Activated CD4-positive, alpha-beta memory T cell treated with anti-CD3 and anti-CD28 coated beads for 36 hours (primary cell): ENCODE data around the gene CDSN. TPM values are rescaled to one million over a fixed set of nuclear protein-coding genes. Genes with fewer than 3 reads are reported as not detected.
A peak's percentile ranks its signal among the peaks of the same experiment; 100 is the strongest.
"Not testable (repeated sequence)": the region's sequence is repeated elsewhere in the genome, so short reads cannot be mapped to it uniquely, and the experiment has no call there.

Experiments used
- CTCF ChIA-PET: fragments of 350-600 bp; sonication (Branson Sonifier 250); formaldehyde crosslinking; loops from one replicate; lab custom pipeline; 2021; ENCODE audit warnings: antibody characterized with exemption, inconsistent platforms; lab: Charles Lee
- POLR2A ChIA-PET: fragments of 350-600 bp; sonication (Branson Sonifier 250); formaldehyde crosslinking; loops from one replicate; lab custom pipeline; 2021; ENCODE audit warnings: antibody characterized with exemption; lab: Charles Lee
- DNase-seq: peaks from one replicate; pipeline ENCODE4 v3.0.0-alpha.2; 2020
- H3K27ac Mint-ChIP-seq: one replicate; pipeline ENCODE4 v1.8.0; 2021; ENCODE audit warnings: mixed read lengths
- H3K27me3 Mint-ChIP-seq: one replicate; pipeline ENCODE4 v1.8.0; 2021; ENCODE audit warnings: mixed read lengths
- H3K36me3 Mint-ChIP-seq: one replicate; pipeline ENCODE4 v1.8.0; 2021; ENCODE audit warnings: mixed read lengths
- H3K4me1 Mint-ChIP-seq: one replicate; pipeline ENCODE4 v1.8.0; 2021; ENCODE audit warnings: low read depth, mixed read lengths
- H3K4me3 Mint-ChIP-seq: one replicate; pipeline ENCODE4 v1.8.0; 2021; ENCODE audit warnings: mild to moderate bottlenecking, mixed read lengths
- H3K9me3 Mint-ChIP-seq: one replicate; pipeline ENCODE4 v1.8.0; 2021; ENCODE audit warnings: mixed read lengths
- intact Hi-C: fragments of 100-400 bp; cut with micrococcal nuclease; formaldehyde crosslinking; loops from one replicate; pipeline ENCODE4 v1.15.1; 2023
- total RNA-seq, 2 experiments: library from RNA; stranded (reverse); gene quantifications; one replicate each; pipeline ENCODE4 v1.2.3, GENCODE V29; 2021

The CDSN gene
- total RNA-seq, 2 experiments from 2014 or later, result not detected

GRCh38 chr6:31076611-31077010 is 43.6 kb downstream of the CDSN start:
- no peaks in the 10 kb centered on the region for H3K36me3 Mint-ChIP-seq
- DNase-seq, result no peak
- intact Hi-C loops, result no loop called here
- ChIA-PET CTCF (interaction anchor here (0.6 to 1.1 kb wide), 2 partner anchors 15 to 470 kb away, joined by 3 to 4 read pairs; partner anchors contain the start of gene ATP6V1G2), POLR2A (no interaction called here)
- H3K4me1 Mint-ChIP-seq, result peaks cover 9% of the 10 kb centered on the region
- peaks cover 2% of the 10 kb centered on the region for H3K27me3 Mint-ChIP-seq
- H3K9me3 Mint-ChIP-seq, result no peaks in the 10 kb centered on the region
- no peak overlapping the region for H3K27ac Mint-ChIP-seq
- no peak overlapping the region for H3K4me3 Mint-ChIP-seq

- H3K27me3 Mint-ChIP-seq, result peaks cover 2% of the 10 kb centered on the region
- H3K27ac Mint-ChIP-seq, result no peak overlapping the region
- no peaks in the 10 kb centered on the region for H3K9me3 Mint-ChIP-seq
- H3K4me3 Mint-ChIP-seq, result no peak overlapping the region
- intact Hi-C loops, result no loop called here
- H3K36me3 Mint-ChIP-seq, result no peaks in the 10 kb centered on the region
- no peak for DNase-seq
- CTCF ChIA-PET, result no interaction called here
- POLR2A ChIA-PET, result interaction anchor here (0.7 kb wide), 1 partner anchor 336 kb away, joined by 3 read pairs; no protein-coding TSS in a partner anchor
- H3K4me1 Mint-ChIP-seq, result peaks cover 9% of the 10 kb centered on the region
Measured at GRCh38 chr6:31075528-31075927, 44.7 kb downstream of the CDSN start.

- no peaks in the 10 kb centered on the region for H3K36me3 Mint-ChIP-seq
- H3K9me3 Mint-ChIP-seq, result no peaks in the 10 kb centered on the region
- intact Hi-C loops, result no loop called here
- no peak overlapping the region for H3K4me3 Mint-ChIP-seq
- DNase-seq, result no peak
- peaks cover 1% of the 10 kb centered on the region for H3K4me1 Mint-ChIP-seq
- CTCF ChIA-PET, result interaction anchor here (1.0 kb wide), 1 partner anchor 12 kb away, joined by 3 read pairs; no protein-coding TSS in a partner anchor
- H3K27ac Mint-ChIP-seq, result no peak overlapping the region
- H3K27me3 Mint-ChIP-seq, result no peaks in the 10 kb centered on the region
- POLR2A ChIA-PET, result no interaction called here
Measured at GRCh38 chr6:31074401-31074800, 45.8 kb downstream of the CDSN start.

GRCh38 chr6:31070711-31071197 is 49.5 kb downstream of the CDSN start:
- intact Hi-C loops, result no loop called here
- DNase-seq, result no peak
- no peaks in the 10 kb centered on the region for H3K27me3 Mint-ChIP-seq
- no peaks in the 10 kb centered on the region for H3K9me3 Mint-ChIP-seq
- ChIA-PET CTCF (interaction anchor here (0.9 to 3.5 kb wide), 11 partner anchors 10 to 340 kb away, joined by 3 to 54 read pairs (median 4); partner anchors contain the start of genes GTF2H4 and VARS2), POLR2A (no interaction called here)
- H3K27ac Mint-ChIP-seq, result no peak overlapping the region
- no peaks in the 10 kb centered on the region for H3K36me3 Mint-ChIP-seq
- H3K4me3 Mint-ChIP-seq, result no peak overlapping the region
- no peaks in the 10 kb centered on the region for H3K4me1 Mint-ChIP-seq

- CTCF ChIA-PET, result interaction anchor here (0.6 to 3.5 kb wide), 18 partner anchors 8 to 457 kb away, joined by 3 to 54 read pairs (median 4); partner anchors contain the start of genes MUC21 and VARS2
- peak; percentile 81 for DNase-seq
- POLR2A ChIA-PET, result no interaction called here
- no peaks in the 10 kb centered on the region for H3K27me3 Mint-ChIP-seq
- no peak overlapping the region for H3K4me3 Mint-ChIP-seq
- intact Hi-C loops, result loop anchor here (1.0 kb wide), 1 partner anchor 154 kb away; no protein-coding TSS in a partner anchor
- no peaks in the 10 kb centered on the region for H3K4me1 Mint-ChIP-seq
- H3K36me3 Mint-ChIP-seq, result no peaks in the 10 kb centered on the region
- H3K9me3 Mint-ChIP-seq, result no peaks in the 10 kb centered on the region
- H3K27ac Mint-ChIP-seq, result no peak overlapping the region
Measured at GRCh38 chr6:31068669-31069340, 51.4 kb downstream of the CDSN start.

GRCh38 chr6:31067891-31068668 is 52.2 kb downstream of the CDSN start:
- H3K4me1 Mint-ChIP-seq, DNase-seq, H3K27me3 Mint-ChIP-seq, intact Hi-C loops, H3K4me3 Mint-ChIP-seq, POLR2A ChIA-PET, H3K36me3 Mint-ChIP-seq, H3K9me3 Mint-ChIP-seq, H3K27ac Mint-ChIP-seq: not testable (repeated sequence)
- CTCF ChIA-PET, result interaction anchor here (0.6 to 3.5 kb wide), 10 partner anchors 9 to 337 kb away, joined by 3 to 54 read pairs (median 4); partner anchors contain the start of gene VARS2

- H3K36me3 Mint-ChIP-seq, H3K27me3 Mint-ChIP-seq, H3K4me3 Mint-ChIP-seq, intact Hi-C loops, POLR2A ChIA-PET, CTCF ChIA-PET, DNase-seq, H3K4me1 Mint-ChIP-seq, H3K27ac Mint-ChIP-seq, H3K9me3 Mint-ChIP-seq: not testable (repeated sequence)
Measured at GRCh38 chr6:31067028-31067427, 53.2 kb downstream of the CDSN start.

GRCh38 chr6:31065556-31065955 is 54.7 kb downstream of the CDSN start:
- ChIA-PET CTCF (no interaction called here), POLR2A (no interaction called here)
- intact Hi-C loops, result no loop called here
- Mint-ChIP-seq H3K4me3 (no peak overlapping the region), H3K4me1 (no peaks in the 10 kb centered on the region), H3K27me3 (no peaks in the 10 kb centered on the region), H3K9me3 (no peaks in the 10 kb centered on the region), H3K27ac (no peak overlapping the region), H3K36me3 (no peaks in the 10 kb centered on the region)
- no peak for DNase-seq

Other genes with a start within 250 kb of the CDSN start
- gene DDR1, start 235.9 kb downstream of the CDSN start, total RNA-seq, result 1 to 10 TPM; 8.1 to 8.7 TPM
- 10 to 100 TPM; 35.2 to 39.2 TPM for gene GTF2H4, start 212.2 kb downstream of the CDSN start, total RNA-seq
- gene VARS2, start 206.2 kb downstream of the CDSN start, total RNA-seq, result 10 to 100 TPM; 56.9 to 68.9 TPM
- not detected for gene SFTA2, start 188.3 kb downstream of the CDSN start, total RNA-seq
- gene MUCL3, start 179.5 kb downstream of the CDSN start, total RNA-seq, result not detected
- not detected for gene MUC21, start 136.7 kb downstream of the CDSN start, total RNA-seq
- gene MUC22, start 110.0 kb downstream of the CDSN start, total RNA-seq, result not detected
- gene C6orf15, start 7.9 kb downstream of the CDSN start, total RNA-seq, result not detected
- not detected for gene PSORS1C1, start 5.6 kb downstream of the CDSN start, total RNA-seq
- gene PSORS1C2, start 18.6 kb upstream of the CDSN start, total RNA-seq, result not detected
- gene CCHCR1, start 37.4 kb upstream of the CDSN start, total RNA-seq, result 10 to 100 TPM; 44.5 to 50.5 TPM
- 10 to 100 TPM; 93.0 to 93.1 TPM for gene TCF19, start 38.1 kb upstream of the CDSN start, total RNA-seq
- under 1 TPM in 1 of 2 experiments, not detected in 1; 0.52 TPM for gene POU5F1, start 50.2 kb upstream of the CDSN start, total RNA-seq
- gene HLA-C, start 151.6 kb upstream of the CDSN start, total RNA-seq, result 100 to 1,000 TPM; 976 to 983 TPM
- gene HLA-B, start 236.7 kb upstream of the CDSN start, total RNA-seq, result 1,000 to 10,000 TPM; 3,016 to 3,060 TPM